ENCODE results near the gene GLI3.

Gene GLI3

GRCh38 chr7:41997151-41997550 is 239.9 kb downstream of the GLI3 start:
- Histone ChIP-seq H3K79me2 (ENCODE audit: insufficient read depth, low read length) (no peaks in the 10 kb centered on the region), H3K9ac (ENCODE audit: low read depth, low read length) (no peak overlapping the region), H3K4me3 (ENCODE audit: low read depth in 1 of 2, low read length in 2 of 2) (no peak overlapping the region), H4K20me1 (ENCODE audit: insufficient read depth, low read length) (no peaks in the 10 kb centered on the region; the same call in 1 of the 2 replicates), H3K36me3 (ENCODE audit: insufficient read depth, low read length) (peaks cover 10% of the 10 kb centered on the region; the same call in 1 of the 2 replicates), H3K27ac (ENCODE audit: low read length) (no peak overlapping the region), H3K4me1 (ENCODE audit: insufficient read depth, low read length) (no peaks in the 10 kb centered on the region), H2AFZ (ENCODE audit: low read depth, low read length) (no peak overlapping the region), H3K4me2 (ENCODE audit: insufficient read depth, low read length) (no peak overlapping the region), H3K9me3 (ENCODE audit: insufficient read depth, low read length, severe bottlenecking) (no peaks in the 10 kb centered on the region), H3K27me3 (ENCODE audit: insufficient read depth, low read length, poor library complexity) (no peaks in the 10 kb centered on the region)
- TF ChIP-seq CTCF (IDR thresholded peaks at IDR 0.05; ENCODE audit: borderline replicate concordance, extremely low read depth, low read length, poor library complexity, severe bottlenecking) (no peak), EZH2 (IDR thresholded peaks at IDR 0.05; ENCODE audit: borderline replicate concordance, low read depth, low read length, severe bottlenecking) (no peak)
- no peak for DNase-seq
- ATAC-seq (ENCODE audit: insufficient read depth, low read depth) = no peak

GRCh38 chr7:41996381-41997035 is 240.5 kb downstream of the GLI3 start:
- Histone ChIP-seq H3K4me2 (ENCODE audit: insufficient read depth, low read length) (no peak overlapping the region), H3K4me3 (ENCODE audit: low read depth in 1 of 2, low read length in 2 of 2) (no peak overlapping the region), H3K9me3 (ENCODE audit: insufficient read depth, low read length, severe bottlenecking) (no peaks in the 10 kb centered on the region), H3K27me3 (ENCODE audit: insufficient read depth, low read length, poor library complexity) (no peaks in the 10 kb centered on the region), H3K27ac (ENCODE audit: low read length) (no peak overlapping the region), H3K36me3 (ENCODE audit: insufficient read depth, low read length) (peaks cover 10% of the 10 kb centered on the region; the same call in 1 of the 2 replicates), H3K79me2 (ENCODE audit: insufficient read depth, low read length) (no peaks in the 10 kb centered on the region), H2AFZ (ENCODE audit: low read depth, low read length) (no peak overlapping the region), H3K4me1 (ENCODE audit: insufficient read depth, low read length) (no peaks in the 10 kb centered on the region), H3K9ac (ENCODE audit: low read depth, low read length) (no peak overlapping the region), H4K20me1 (ENCODE audit: insufficient read depth, low read length) (peaks cover 4% of the 10 kb centered on the region; the same call in 1 of the 2 replicates)
- DNase-seq (no peak), ATAC-seq (ENCODE audit: insufficient read depth, low read depth) (no peak)
- TF ChIP-seq CTCF (IDR thresholded peaks at IDR 0.05; ENCODE audit: borderline replicate concordance, extremely low read depth, low read length, poor library complexity, severe bottlenecking) = no peak
- TF ChIP-seq EZH2 (IDR thresholded peaks at IDR 0.05; ENCODE audit: borderline replicate concordance, low read depth, low read length, severe bottlenecking) = no peak

GRCh38 chr7:41995632-41996271 is 241.3 kb downstream of the GLI3 start:
- Histone ChIP-seq H3K36me3 (ENCODE audit: insufficient read depth, low read length) (peaks cover 12% of the 10 kb centered on the region; the same call in 1 of the 2 replicates), H3K4me2 (ENCODE audit: insufficient read depth, low read length) (no peak overlapping the region), H3K79me2 (ENCODE audit: insufficient read depth, low read length) (no peaks in the 10 kb centered on the region), H3K4me3 (ENCODE audit: low read depth in 1 of 2, low read length in 2 of 2) (no peak overlapping the region), H3K4me1 (ENCODE audit: insufficient read depth, low read length) (no peaks in the 10 kb centered on the region), H3K9ac (ENCODE audit: low read depth, low read length) (no peak overlapping the region), H2AFZ (ENCODE audit: low read depth, low read length) (no peak overlapping the region), H3K9me3 (ENCODE audit: insufficient read depth, low read length, severe bottlenecking) (no peaks in the 10 kb centered on the region), H3K27me3 (ENCODE audit: insufficient read depth, low read length, poor library complexity) (no peaks in the 10 kb centered on the region), H3K27ac (ENCODE audit: low read length) (no peak overlapping the region), H4K20me1 (ENCODE audit: insufficient read depth, low read length) (peaks cover 5% of the 10 kb centered on the region; the same call in 1 of the 2 replicates)
- ATAC-seq (ENCODE audit: insufficient read depth, low read depth) (no peak), DNase-seq (no peak)
- TF ChIP-seq EZH2 (IDR thresholded peaks at IDR 0.05; ENCODE audit: borderline replicate concordance, low read depth, low read length, severe bottlenecking) (no peak), CTCF (IDR thresholded peaks at IDR 0.05; ENCODE audit: borderline replicate concordance, extremely low read depth, low read length, poor library complexity, severe bottlenecking) (no peak)

All from DND-41 (cell line).